Measurements from ENCODE around the gene MAP2K2.

The MAP2K2 gene

GRCh38 chr19:4075373-4075772, 48.5 kb downstream of the MAP2K2 start:
- DNase-seq, result no peak

GRCh38 chr19:4071610-4072009, 52.3 kb downstream of the MAP2K2 start:
- no peak for DNase-seq

- DNase-seq, result no peak
Measured at GRCh38 chr19:4069331-4069959, 54.5 kb downstream of the MAP2K2 start.

- DNase-seq, result no peak
Measured at GRCh38 chr19:4068047-4068966, 55.6 kb downstream of the MAP2K2 start.

- DNase-seq, result no peak
Measured at GRCh38 chr19:4067396-4068046, 56.4 kb downstream of the MAP2K2 start.

- peak; percentile 74 for DNase-seq
Measured at GRCh38 chr19:4066682-4067395, 57.1 kb downstream of the MAP2K2 start, which contains the start of gene ZBTB7A. Gene ZBTB7A (minus strand): TSS chr19:4066899. CDS start chr19:4055232, 11,667 bp downstream.

- DNase-seq, result no peak
Measured at GRCh38 chr19:4066176-4066606, 57.7 kb downstream of the MAP2K2 start.

- DNase-seq, result peak; percentile 98
Measured at GRCh38 chr19:4065430-4066175, 58.3 kb downstream of the MAP2K2 start.

- no peak for DNase-seq
Measured at GRCh38 chr19:4064496-4065260, 59.2 kb downstream of the MAP2K2 start.

- DNase-seq, result no peak
Measured at GRCh38 chr19:4064149-4064495, 59.8 kb downstream of the MAP2K2 start.

GRCh38 chr19:4063369-4064148, 60.4 kb downstream of the MAP2K2 start:
- no peak for DNase-seq

GRCh38 chr19:4062419-4063368, 61.2 kb downstream of the MAP2K2 start:
- no peak for DNase-seq

- DNase-seq, result no peak
Measured at GRCh38 chr19:4061683-4062418, 62.1 kb downstream of the MAP2K2 start.

- DNase-seq, result no peak
Measured at GRCh38 chr19:4061178-4061682, 62.7 kb downstream of the MAP2K2 start.

GRCh38 chr19:4060621-4061177, 63.2 kb downstream of the MAP2K2 start:
- no peak for DNase-seq

GRCh38 chr19:4059891-4060620, 63.9 kb downstream of the MAP2K2 start:
- no peak for DNase-seq

GRCh38 chr19:4059453-4059871, 64.5 kb downstream of the MAP2K2 start:
- DNase-seq, result no peak

Data from fibroblast of upper back skin (primary cell).